ENCODE results near the gene PHF5A.
A peak's percentile ranks its signal among the peaks of the same experiment; 100 is the strongest.

The PHF5A gene

DNA sequence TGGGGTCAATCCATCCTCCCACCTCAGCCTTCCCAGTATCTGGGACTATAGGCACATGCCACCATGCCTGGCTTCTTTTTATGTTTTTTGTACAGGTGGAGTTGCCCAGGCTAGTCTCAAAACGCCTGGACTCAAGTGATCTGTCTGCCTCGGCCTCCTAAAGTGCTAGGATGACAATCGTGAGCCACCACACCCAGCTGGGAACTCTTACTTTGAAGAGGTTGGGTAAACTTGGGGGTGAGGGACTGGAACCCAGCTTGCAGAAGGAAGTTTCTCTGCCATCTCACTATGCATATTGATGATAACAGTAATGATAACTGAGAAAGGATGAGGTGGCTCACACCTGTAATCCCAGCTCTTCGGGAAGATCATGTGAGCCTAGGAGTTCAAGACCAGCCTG is 36.3 kb upstream of the PHF5A start:
- no peaks in the 10 kb centered on the region for H3K4me1 ChIP-seq (ENCODE audit: control insufficient read depth in 1 of 2, insufficient read depth in 2 of 2, low read length in 2 of 2)
- no peaks in the 10 kb centered on the region for H3K9me3 ChIP-seq (ENCODE audit: control insufficient read depth in 1 of 2, low read length in 2 of 2)
- H3K27ac ChIP-seq (ENCODE audit: low read length): no peak overlapping the region
- H3K4me3 ChIP-seq (ENCODE audit: low read depth in 1 of 2, low read length in 2 of 2): no peak overlapping the region
- H3K27me3 ChIP-seq (ENCODE audit: low read depth, low read length): no peaks in the 10 kb centered on the region
- peaks cover 23 to 59% of the 10 kb centered on the region in 2 donors for H3K36me3 ChIP-seq (ENCODE audit: control insufficient read depth in 1 of 2, insufficient read depth in 2 of 2, low read length in 2 of 2)

DNA sequence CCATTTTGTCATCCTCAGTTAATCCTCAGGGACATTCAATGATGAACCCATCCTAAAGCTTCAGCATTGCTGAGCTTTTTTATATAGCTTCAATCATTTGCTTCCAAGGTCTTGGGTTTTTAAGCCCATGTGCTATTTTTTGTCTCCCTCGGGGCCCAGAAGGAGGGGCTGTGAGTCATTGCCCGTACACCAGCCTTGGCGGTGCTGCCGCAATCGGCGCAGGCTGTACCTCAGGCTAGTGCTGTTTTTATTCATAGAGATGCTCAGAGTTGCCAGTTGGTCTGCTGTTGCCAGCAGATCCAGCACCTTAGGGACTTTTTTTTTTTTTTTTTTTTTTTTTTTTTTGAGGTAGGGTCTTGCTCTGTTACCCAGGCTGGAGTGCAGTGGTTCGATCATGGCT is 35.9 kb upstream of the PHF5A start:
- no peaks in the 10 kb centered on the region for H3K9me3 ChIP-seq (ENCODE audit: control insufficient read depth in 1 of 2, low read length in 2 of 2)
- no peak overlapping the region for H3K27ac ChIP-seq (ENCODE audit: low read length)
- H3K27me3 ChIP-seq (ENCODE audit: low read depth, low read length): no peaks in the 10 kb centered on the region
- no peaks in the 10 kb centered on the region for H3K4me1 ChIP-seq (ENCODE audit: control insufficient read depth in 1 of 2, insufficient read depth in 2 of 2, low read length in 2 of 2)
- no peak overlapping the region for H3K4me3 ChIP-seq (ENCODE audit: low read depth in 1 of 2, low read length in 2 of 2)
- peaks cover 27 to 63% of the 10 kb centered on the region in 2 donors for H3K36me3 ChIP-seq (ENCODE audit: control insufficient read depth in 1 of 2, insufficient read depth in 2 of 2, low read length in 2 of 2)

DNA sequence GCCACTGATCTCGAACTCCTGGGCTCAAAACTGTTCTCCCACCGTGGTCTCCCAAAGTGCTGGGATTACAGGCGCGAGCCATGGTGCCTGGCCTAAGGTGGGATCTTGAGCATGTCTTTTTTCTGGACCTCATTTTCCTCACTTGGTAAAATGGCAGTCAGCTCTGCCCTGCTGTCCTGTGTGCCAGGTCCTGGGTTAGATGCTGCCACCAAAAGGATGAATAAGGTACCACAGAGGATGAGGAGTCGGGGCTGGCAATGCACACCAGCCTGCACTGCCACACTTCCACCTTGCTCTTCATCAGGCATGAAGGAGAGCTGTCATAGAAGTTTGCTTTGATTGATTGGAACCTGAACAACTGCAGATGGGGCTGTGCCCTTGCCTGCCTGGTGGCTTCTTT is 32.7 kb upstream of the PHF5A start:
- Histone ChIP-seq H3K4me3 (ENCODE audit: low read depth in 1 of 2, low read length in 2 of 2) (no peak overlapping the region), H3K27me3 (ENCODE audit: low read depth, low read length) (no peaks in the 10 kb centered on the region), H3K36me3 (ENCODE audit: control insufficient read depth in 1 of 2, insufficient read depth in 2 of 2, low read length in 2 of 2) (peaks cover 32 to 47% of the 10 kb centered on the region in 2 donors), H3K4me1 (ENCODE audit: control insufficient read depth in 1 of 2, insufficient read depth in 2 of 2, low read length in 2 of 2) (peaks cover 0 to 7% of the 10 kb centered on the region in 2 donors), H3K27ac (ENCODE audit: low read length) (no peak overlapping the region), H3K9me3 (ENCODE audit: control insufficient read depth in 1 of 2, low read length in 2 of 2) (no peaks in the 10 kb centered on the region)

- Histone ChIP-seq H3K36me3 (ENCODE audit: control insufficient read depth in 1 of 2, insufficient read depth in 2 of 2, low read length in 2 of 2) (peaks cover 32 to 47% of the 10 kb centered on the region in 2 donors), H3K4me3 (ENCODE audit: low read depth in 1 of 2, low read length in 2 of 2) (no peak overlapping the region), H3K9me3 (ENCODE audit: control insufficient read depth in 1 of 2, low read length in 2 of 2) (no peaks in the 10 kb centered on the region), H3K27ac (ENCODE audit: low read length) (no peak overlapping the region), H3K4me1 (ENCODE audit: control insufficient read depth in 1 of 2, insufficient read depth in 2 of 2, low read length in 2 of 2) (peaks cover 0 to 7% of the 10 kb centered on the region in 2 donors), H3K27me3 (ENCODE audit: low read depth, low read length) (no peaks in the 10 kb centered on the region)
Measured at GRCh38 chr22:41500303-41500702, 31.8 kb upstream of the PHF5A start.

DNA sequence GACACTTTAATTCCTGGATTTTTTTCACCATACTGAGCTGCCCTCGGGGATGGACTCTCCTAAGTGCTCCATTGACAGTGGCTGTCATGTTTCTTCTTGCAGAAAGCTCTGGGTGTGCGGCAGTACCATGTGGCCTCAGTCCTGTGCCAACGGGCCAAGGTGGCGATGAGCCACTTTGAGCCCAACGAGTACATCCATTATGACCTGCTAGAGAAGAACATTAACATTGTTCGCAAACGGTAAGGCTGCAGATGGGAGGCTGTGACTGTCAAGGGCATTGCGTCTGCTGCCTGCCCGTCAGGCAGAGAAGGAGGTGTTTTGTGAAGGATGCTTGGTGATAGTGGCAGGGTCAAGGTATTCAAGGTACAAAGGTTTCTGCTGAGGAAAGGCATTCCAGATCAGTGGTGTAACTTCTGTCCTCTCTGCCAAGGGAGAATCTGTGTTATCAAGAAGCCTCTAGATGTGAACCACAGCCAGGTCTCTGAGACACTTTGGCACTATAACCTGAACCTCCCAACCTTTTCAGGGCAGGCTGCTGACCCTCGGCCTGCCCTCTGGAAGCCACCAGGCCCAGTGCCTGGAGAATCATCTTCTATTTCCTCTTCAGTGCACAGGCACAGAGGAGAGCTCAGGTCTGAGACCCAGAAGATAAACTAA is 31.3 kb upstream of the PHF5A start:
- H3K27me3 ChIP-seq (ENCODE audit: low read depth, low read length): no peaks in the 10 kb centered on the region
- H3K36me3 ChIP-seq (ENCODE audit: control insufficient read depth in 1 of 2, insufficient read depth in 2 of 2, low read length in 2 of 2): peaks cover 32 to 44% of the 10 kb centered on the region in 2 donors
- H3K9me3 ChIP-seq (ENCODE audit: control insufficient read depth in 1 of 2, low read length in 2 of 2): no peaks in the 10 kb centered on the region
- peaks cover 0 to 7% of the 10 kb centered on the region in 2 donors for H3K4me1 ChIP-seq (ENCODE audit: control insufficient read depth in 1 of 2, insufficient read depth in 2 of 2, low read length in 2 of 2)
- no peak overlapping the region for H3K4me3 ChIP-seq (ENCODE audit: low read depth in 1 of 2, low read length in 2 of 2)
- no peak overlapping the region for H3K27ac ChIP-seq (ENCODE audit: low read length)

GRCh38 chr22:41498303-41498835 is 29.9 kb upstream of the PHF5A start:
- peaks cover 0 to 7% of the 10 kb centered on the region in 2 donors for H3K4me1 ChIP-seq (ENCODE audit: control insufficient read depth in 1 of 2, insufficient read depth in 2 of 2, low read length in 2 of 2)
- H3K4me3 ChIP-seq (ENCODE audit: low read depth in 1 of 2, low read length in 2 of 2): no peak overlapping the region
- H3K27ac ChIP-seq (ENCODE audit: low read length): no peak overlapping the region
- H3K9me3 ChIP-seq (ENCODE audit: control insufficient read depth in 1 of 2, low read length in 2 of 2): no peaks in the 10 kb centered on the region
- H3K27me3 ChIP-seq (ENCODE audit: low read depth, low read length): no peaks in the 10 kb centered on the region
- peaks cover 28 to 31% of the 10 kb centered on the region in 2 donors for H3K36me3 ChIP-seq (ENCODE audit: control insufficient read depth in 1 of 2, insufficient read depth in 2 of 2, low read length in 2 of 2)

- Histone ChIP-seq H3K27me3 (ENCODE audit: low read depth, low read length) (no peaks in the 10 kb centered on the region), H3K36me3 (ENCODE audit: control insufficient read depth in 1 of 2, insufficient read depth in 2 of 2, low read length in 2 of 2) (no peaks in the 10 kb centered on the region), H3K4me1 (ENCODE audit: control insufficient read depth in 1 of 2, insufficient read depth in 2 of 2, low read length in 2 of 2) (peaks cover 26 to 54% of the 10 kb centered on the region in 2 donors), H3K4me3 (ENCODE audit: low read depth in 1 of 2, low read length in 2 of 2) (no peak overlapping the region), H3K9me3 (ENCODE audit: control insufficient read depth in 1 of 2, low read length in 2 of 2) (no peaks in the 10 kb centered on the region), H3K27ac (ENCODE audit: low read length) (peak overlapping the region; percentile 58)
Measured at GRCh38 chr22:41491374-41492100, 23.0 kb upstream of the PHF5A start.

DNA sequence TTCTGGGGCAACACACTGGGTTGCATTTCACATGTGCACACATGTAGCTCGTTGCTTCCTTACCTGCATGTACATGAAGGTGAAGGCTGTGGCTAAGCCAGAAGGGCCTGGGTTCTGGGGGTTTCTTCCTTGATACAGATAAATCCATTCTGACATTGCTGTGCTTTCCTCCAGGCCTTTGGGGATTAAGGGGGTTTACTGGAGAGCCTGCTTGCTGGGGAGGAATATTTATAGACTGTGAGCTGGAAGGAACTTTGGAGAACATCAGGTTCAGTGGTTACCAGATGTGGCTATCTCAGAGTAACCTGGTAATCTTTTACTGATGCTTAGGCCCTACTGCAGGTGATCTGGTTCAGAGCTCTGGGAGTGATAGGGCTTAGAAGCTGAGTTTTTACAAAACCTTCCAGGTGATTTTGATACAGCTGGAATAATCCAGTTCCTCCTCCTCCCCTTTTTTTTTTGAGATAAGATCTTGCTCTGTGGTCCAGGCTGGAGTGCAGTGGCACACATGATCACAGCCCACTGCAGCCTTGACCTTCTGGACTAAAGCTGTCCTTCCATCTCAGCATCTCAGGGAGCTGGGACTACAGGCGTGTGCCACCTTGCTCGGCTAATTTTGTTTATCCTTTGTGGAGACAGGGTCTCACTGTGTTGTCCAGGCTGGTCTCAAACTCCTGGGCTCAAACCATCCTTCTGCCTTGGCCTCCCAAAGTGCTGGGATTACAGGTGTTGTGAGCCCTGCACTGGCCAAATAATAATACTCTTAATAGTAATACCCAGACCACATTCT is 20.3 kb upstream of the PHF5A start:
- H3K4me1 ChIP-seq (ENCODE audit: control insufficient read depth in 1 of 2, insufficient read depth in 2 of 2, low read length in 2 of 2): peaks cover 26 to 58% of the 10 kb centered on the region in 2 donors
- H3K36me3 ChIP-seq (ENCODE audit: control insufficient read depth in 1 of 2, insufficient read depth in 2 of 2, low read length in 2 of 2): no peaks in the 10 kb centered on the region
- H3K27ac ChIP-seq (ENCODE audit: low read length): no peak overlapping the region

GRCh38 chr22:41488076-41488475 is 19.6 kb upstream of the PHF5A start:
- no peak overlapping the region for H3K27ac ChIP-seq (ENCODE audit: low read length)
- H3K36me3 ChIP-seq (ENCODE audit: control insufficient read depth in 1 of 2, insufficient read depth in 2 of 2, low read length in 2 of 2): no peaks in the 10 kb centered on the region
- peaks cover 26 to 56% of the 10 kb centered on the region in 2 donors for H3K4me1 ChIP-seq (ENCODE audit: control insufficient read depth in 1 of 2, insufficient read depth in 2 of 2, low read length in 2 of 2)
- no peaks in the 10 kb centered on the region for H3K27me3 ChIP-seq (ENCODE audit: low read depth, low read length)
- no peak overlapping the region for H3K4me3 ChIP-seq (ENCODE audit: low read depth in 1 of 2, low read length in 2 of 2)
- H3K9me3 ChIP-seq (ENCODE audit: control insufficient read depth in 1 of 2, low read length in 2 of 2): no peaks in the 10 kb centered on the region

More for the DNA sequence above, 20.3 kb upstream of the PHF5A start:
- Histone ChIP-seq H3K27me3 (ENCODE audit: low read depth, low read length) (no peaks in the 10 kb centered on the region), H3K9me3 (ENCODE audit: control insufficient read depth in 1 of 2, low read length in 2 of 2) (no peaks in the 10 kb centered on the region), H3K4me3 (ENCODE audit: low read depth in 1 of 2, low read length in 2 of 2) (no peak overlapping the region)

- Histone ChIP-seq H3K27ac (ENCODE audit: low read length) (no peak overlapping the region), H3K4me3 (ENCODE audit: low read depth in 1 of 2, low read length in 2 of 2) (no peak overlapping the region), H3K36me3 (ENCODE audit: control insufficient read depth in 1 of 2, insufficient read depth in 2 of 2, low read length in 2 of 2) (no peaks in the 10 kb centered on the region), H3K9me3 (ENCODE audit: control insufficient read depth in 1 of 2, low read length in 2 of 2) (no peaks in the 10 kb centered on the region), H3K4me1 (ENCODE audit: control insufficient read depth in 1 of 2, insufficient read depth in 2 of 2, low read length in 2 of 2) (peaks cover 33 to 64% of the 10 kb centered on the region in 2 donors), H3K27me3 (ENCODE audit: low read depth, low read length) (no peaks in the 10 kb centered on the region)
Measured at GRCh38 chr22:41487037-41487935, 18.8 kb upstream of the PHF5A start.
